GM12878 (cell line): ENCODE data around the gene SLC35F3. TPM values are rescaled to one million over a fixed set of nuclear protein-coding genes. Genes with fewer than 3 reads are reported as not detected.

Experiments
- CREB1 ChIP-seq: IDR thresholded peaks from 2 replicates; pipeline ENCODE4 v1.6.1; 2012; ENCODE audit warnings: low read depth, mild to moderate bottlenecking, inconsistent platforms
- CREM ChIP-seq: IDR thresholded peaks from 2 replicates; pipeline ENCODE4 v1.6.1; 2014; ENCODE audit warnings: antibody characterized with exemption, low read depth
- NBN ChIP-seq: fragments of 450-650 bp; IDR thresholded peaks from 2 replicates; pipeline ENCODE4 v1.6.1; 2016
- NFIC ChIP-seq: IDR thresholded peaks from 2 replicates; pipeline ENCODE4 v1.6.1; 2012; ENCODE audit warnings: low read depth, mild to moderate bottlenecking, inconsistent platforms, low read length, moderate library complexity
- NFXL1 ChIP-seq: fragments of 450-650 bp; IDR thresholded peaks from 2 replicates; pipeline ENCODE4 v1.6.1; 2017; ENCODE audit warnings: antibody characterized with exemption, mild to moderate bottlenecking, borderline replicate concordance
- NFYA ChIP-seq: IDR thresholded peaks from 2 replicates; pipeline ENCODE4 v1.6.1; 2011; ENCODE audit warnings: low read depth, mild to moderate bottlenecking, low read length, improper control_type of control experiment, borderline replicate concordance
- NRF1 ChIP-seq: conservative IDR thresholded peaks from 2 replicates; pipeline ENCODE4 v1.6.1; 2011; ENCODE audit warnings: mild to moderate bottlenecking, low read depth, low read length, improper control_type of control experiment
- RUNX3 ChIP-seq: IDR thresholded peaks from 2 replicates; pipeline ENCODE4 v1.6.1; 2012; ENCODE audit warnings: low read length, inconsistent platforms
- SMAD1 ChIP-seq: fragments of 450-650 bp; IDR thresholded peaks from 2 replicates; pipeline ENCODE4 v1.6.1; 2018; ENCODE audit warnings: mild to moderate bottlenecking, low read depth; ENCODE audit not compliant: partially characterized antibody
- SUPT20H ChIP-seq: IDR thresholded peaks from 2 replicates; pipeline ENCODE4 v1.6.1; 2011; ENCODE audit warnings: low read depth, mild to moderate bottlenecking, low read length, moderate library complexity, borderline replicate concordance; ENCODE audit not compliant: control insufficient read depth
- TAF1 ChIP-seq: IDR thresholded peaks from 2 replicates; pipeline ENCODE4 v1.6.1; 2011; ENCODE audit warnings: mild to moderate bottlenecking, low read depth, low read length, borderline replicate concordance
- TARDBP ChIP-seq: IDR thresholded peaks from 2 replicates; pipeline ENCODE4 v1.6.1; 2016; ENCODE audit warnings: borderline replicate concordance
- TCF7 ChIP-seq: IDR thresholded peaks from 2 replicates; pipeline ENCODE4 v1.6.1; 2014; ENCODE audit warnings: antibody characterized with exemption, borderline replicate concordance
- ZZZ3 ChIP-seq: IDR thresholded peaks from 2 replicates; pipeline ENCODE4 v1.6.1; 2011; ENCODE audit warnings: low read depth; ENCODE audit not compliant: control insufficient read depth, insufficient read length
- polyA plus RNA-seq, 11 experiments: library from polyadenylated mRNA; depleted of rRNA in 4 of 11; unstranded in 6 of 11; stranded (reverse) in 5 of 11; fragments of >200 nt; fragmentation: Nextera tagmentation in 4 of 11; fragmentation: Illumina TruSeq in 1 of 11; extraction: Ambion mirVana in 4 of 11; extraction: Trizol in 1 of 11; gene quantifications; 1 replicate in 1 of 11; 2 replicates in 10 of 11; pipeline versions ENCODE4 v1.2.1 to v1.2.3, GENCODE V29; 2011 to 2016; ENCODE audit warnings: inconsistent platforms in 2 of 11, missing spikeins in 2 of 11, low read depth in 1 of 11
- total RNA-seq, 4 experiments: library from RNA; depleted of rRNA in 3 of 4; stranded (reverse); fragments of >200 nt in 3 of 4; fragmentation: Illumina TruSeq in 1 of 4; extraction: Trizol in 1 of 4; gene quantifications; 2 replicates each; pipeline versions ENCODE4 v1.2.1 to v1.2.3, GENCODE V29; 2013 to 2021
- TF ChIP-seq, protein P1 (sequence below): IDR thresholded peaks from 2 replicates; pipeline ENCODE4 v1.6.1; 2012; ENCODE audit warnings: low read depth, low read length, improper control_type of control experiment
- TF ChIP-seq, protein P2 (sequence below): IDR thresholded peaks from 2 replicates; pipeline ENCODE4 v1.6.1; 2012; ENCODE audit warnings: improper control_type of control experiment, low read depth, low read length; ENCODE audit not compliant: insufficient replicate concordance
- TF ChIP-seq, protein P3 (sequence below): fragments of 450-650 bp; IDR thresholded peaks from 2 replicates; pipeline ENCODE4 v1.6.1; 2018; ENCODE audit warnings: mild to moderate bottlenecking, low read depth, moderate library complexity; ENCODE audit not compliant: partially characterized antibody

The SLC35F3 gene
- total and polyA plus RNA-seq, 10 of the 15 experiments (the other 5 are each of a cell fraction or from before 2014, with no cell fraction given), result 1.0 to 8.6 (median 5.7) TPM

DNA sequence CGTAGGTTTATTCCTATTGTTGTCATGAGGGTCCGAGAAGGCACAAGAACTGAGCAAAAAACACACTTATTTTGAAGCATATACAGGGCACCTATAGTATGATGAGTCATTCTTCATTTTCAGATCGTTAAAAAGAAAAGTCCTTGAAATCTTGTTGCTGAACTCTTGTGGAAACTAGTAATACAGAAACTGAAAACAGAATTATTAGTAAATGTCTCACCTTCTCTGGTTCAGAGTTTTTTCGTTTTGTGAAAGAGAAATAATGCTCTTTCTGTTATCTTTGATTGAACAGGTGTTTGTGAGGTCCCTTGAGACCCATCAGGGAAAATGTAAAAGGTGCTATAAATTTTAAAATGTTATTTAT, 366.7 kb downstream of the SLC35F3 start (continued):
- TF ChIP-seq TAF1 (no peak), SMAD1 (peak; percentile 86), NFYA (no peak), NFIC (peak; percentile 95), TCF7 (peak; percentile 55), CREB1 (peak; percentile 75), NBN (peak; percentile 82), SUPT20H (no peak), TARDBP (no peak), CREM (peak; percentile 88), RUNX3 (peak; percentile 70), NRF1 (no peak), ZZZ3 (no peak), NFXL1 (no peak)
- TF ChIP-seq, protein P1, sequence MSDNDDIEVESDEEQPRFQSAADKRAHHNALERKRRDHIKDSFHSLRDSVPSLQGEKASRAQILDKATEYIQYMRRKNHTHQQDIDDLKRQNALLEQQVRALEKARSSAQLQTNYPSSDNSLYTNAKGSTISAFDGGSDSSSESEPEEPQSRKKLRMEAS, result no peak
- TF ChIP-seq, protein P2, sequence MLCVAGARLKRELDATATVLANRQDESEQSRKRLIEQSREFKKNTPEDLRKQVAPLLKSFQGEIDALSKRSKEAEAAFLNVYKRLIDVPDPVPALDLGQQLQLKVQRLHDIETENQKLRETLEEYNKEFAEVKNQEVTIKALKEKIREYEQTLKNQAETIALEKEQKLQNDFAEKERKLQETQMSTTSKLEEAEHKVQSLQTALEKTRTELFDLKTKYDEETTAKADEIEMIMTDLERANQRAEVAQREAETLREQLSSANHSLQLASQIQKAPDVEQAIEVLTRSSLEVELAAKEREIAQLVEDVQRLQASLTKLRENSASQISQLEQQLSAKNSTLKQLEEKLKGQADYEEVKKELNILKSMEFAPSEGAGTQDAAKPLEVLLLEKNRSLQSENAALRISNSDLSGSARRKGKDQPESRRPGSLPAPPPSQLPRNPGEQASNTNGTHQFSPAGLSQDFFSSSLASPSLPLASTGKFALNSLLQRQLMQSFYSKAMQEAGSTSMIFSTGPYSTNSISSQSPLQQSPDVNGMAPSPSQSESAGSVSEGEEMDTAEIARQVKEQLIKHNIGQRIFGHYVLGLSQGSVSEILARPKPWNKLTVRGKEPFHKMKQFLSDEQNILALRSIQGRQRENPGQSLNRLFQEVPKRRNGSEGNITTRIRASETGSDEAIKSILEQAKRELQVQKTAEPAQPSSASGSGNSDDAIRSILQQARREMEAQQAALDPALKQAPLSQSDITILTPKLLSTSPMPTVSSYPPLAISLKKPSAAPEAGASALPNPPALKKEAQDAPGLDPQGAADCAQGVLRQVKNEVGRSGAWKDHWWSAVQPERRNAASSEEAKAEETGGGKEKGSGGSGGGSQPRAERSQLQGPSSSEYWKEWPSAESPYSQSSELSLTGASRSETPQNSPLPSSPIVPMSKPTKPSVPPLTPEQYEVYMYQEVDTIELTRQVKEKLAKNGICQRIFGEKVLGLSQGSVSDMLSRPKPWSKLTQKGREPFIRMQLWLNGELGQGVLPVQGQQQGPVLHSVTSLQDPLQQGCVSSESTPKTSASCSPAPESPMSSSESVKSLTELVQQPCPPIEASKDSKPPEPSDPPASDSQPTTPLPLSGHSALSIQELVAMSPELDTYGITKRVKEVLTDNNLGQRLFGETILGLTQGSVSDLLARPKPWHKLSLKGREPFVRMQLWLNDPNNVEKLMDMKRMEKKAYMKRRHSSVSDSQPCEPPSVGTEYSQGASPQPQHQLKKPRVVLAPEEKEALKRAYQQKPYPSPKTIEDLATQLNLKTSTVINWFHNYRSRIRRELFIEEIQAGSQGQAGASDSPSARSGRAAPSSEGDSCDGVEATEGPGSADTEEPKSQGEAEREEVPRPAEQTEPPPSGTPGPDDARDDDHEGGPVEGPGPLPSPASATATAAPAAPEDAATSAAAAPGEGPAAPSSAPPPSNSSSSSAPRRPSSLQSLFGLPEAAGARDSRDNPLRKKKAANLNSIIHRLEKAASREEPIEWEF, result peak; percentile 81
- TF ChIP-seq, protein P3, sequence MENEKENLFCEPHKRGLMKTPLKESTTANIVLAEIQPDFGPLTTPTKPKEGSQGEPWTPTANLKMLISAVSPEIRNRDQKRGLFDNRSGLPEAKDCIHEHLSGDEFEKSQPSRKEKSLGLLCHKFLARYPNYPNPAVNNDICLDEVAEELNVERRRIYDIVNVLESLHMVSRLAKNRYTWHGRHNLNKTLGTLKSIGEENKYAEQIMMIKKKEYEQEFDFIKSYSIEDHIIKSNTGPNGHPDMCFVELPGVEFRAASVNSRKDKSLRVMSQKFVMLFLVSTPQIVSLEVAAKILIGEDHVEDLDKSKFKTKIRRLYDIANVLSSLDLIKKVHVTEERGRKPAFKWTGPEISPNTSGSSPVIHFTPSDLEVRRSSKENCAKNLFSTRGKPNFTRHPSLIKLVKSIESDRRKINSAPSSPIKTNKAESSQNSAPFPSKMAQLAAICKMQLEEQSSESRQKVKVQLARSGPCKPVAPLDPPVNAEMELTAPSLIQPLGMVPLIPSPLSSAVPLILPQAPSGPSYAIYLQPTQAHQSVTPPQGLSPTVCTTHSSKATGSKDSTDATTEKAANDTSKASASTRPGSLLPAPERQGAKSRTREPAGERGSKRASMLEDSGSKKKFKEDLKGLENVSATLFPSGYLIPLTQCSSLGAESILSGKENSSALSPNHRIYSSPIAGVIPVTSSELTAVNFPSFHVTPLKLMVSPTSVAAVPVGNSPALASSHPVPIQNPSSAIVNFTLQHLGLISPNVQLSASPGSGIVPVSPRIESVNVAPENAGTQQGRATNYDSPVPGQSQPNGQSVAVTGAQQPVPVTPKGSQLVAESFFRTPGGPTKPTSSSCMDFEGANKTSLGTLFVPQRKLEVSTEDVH, result peak; percentile 65
